ENCODE data around the gene SLC38A11. TPM values are rescaled to one million over a fixed set of nuclear protein-coding genes. Genes with fewer than 3 reads are reported as not detected.

Gene SLC38A11
- total and polyA plus RNA-seq, 4 donors = 2.2 to 28.9 (median 3.6) TPM

DNA sequence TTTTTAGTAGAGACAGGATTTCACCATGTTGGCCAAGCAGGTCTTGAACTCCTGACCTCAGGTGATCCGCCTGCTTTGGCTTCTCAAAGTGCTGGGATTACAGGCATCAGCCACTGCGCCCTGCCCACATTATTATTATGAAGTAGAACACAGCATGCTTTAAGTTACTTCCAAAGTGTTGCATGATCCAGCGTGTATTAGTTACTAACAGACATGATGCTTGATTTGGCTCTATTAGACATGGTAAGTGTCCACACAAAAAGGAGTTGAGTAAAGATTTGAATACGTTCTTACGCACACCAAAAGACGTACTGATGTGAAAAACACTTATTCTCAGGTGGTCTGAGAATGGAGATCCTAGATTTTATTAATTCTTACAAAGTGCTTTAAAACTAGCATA is 50.0 kb downstream of the SLC38A11 start:
- no peaks in the 10 kb centered on the region for H3K4me1 ChIP-seq (ENCODE audit: control insufficient read depth, insufficient read depth, low read length)
- no CpG with 5 or more reads among the region's 6 CpGs for WGBS (ENCODE audit: insufficient coverage)

DNA sequence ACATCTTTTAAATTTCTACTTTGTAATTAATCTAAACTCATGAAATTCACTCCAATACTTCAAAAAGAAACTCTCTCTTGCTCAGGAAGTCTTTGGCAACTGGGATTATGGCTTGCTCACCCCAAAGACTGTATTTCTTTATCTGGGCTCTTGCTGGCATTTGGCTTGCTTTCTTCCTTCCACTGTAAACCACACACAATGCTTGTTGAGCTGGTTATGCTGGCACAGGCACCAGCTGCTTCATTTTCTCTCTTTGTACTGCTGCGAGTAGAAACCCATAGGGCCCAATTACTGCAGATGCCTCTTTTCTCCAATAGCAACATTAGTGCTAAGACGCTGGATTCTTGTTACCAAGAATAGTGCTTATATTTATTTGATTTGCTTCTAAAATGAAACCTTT is 51.4 kb downstream of the SLC38A11 start:
- DNase-seq (ENCODE audit: low read depth in 4 of 6, low spot score in 6 of 6) = peak in 4 of 6 donors; percentile 48 to 94 (median 74)
- no peak overlapping the region for H3K4me3 ChIP-seq (ENCODE audit: low read depth, low read length)

More for the DNA sequence above, 50.0 kb downstream of the SLC38A11 start:
- Histone ChIP-seq H3K4me3 (ENCODE audit: low read depth, low read length) (no peak overlapping the region), H3K27me3 (ENCODE audit: control insufficient read depth, insufficient read depth, low read length) (no peaks in the 10 kb centered on the region), H3K36me3 (ENCODE audit: control insufficient read depth, insufficient read depth, low read length) (no peaks in the 10 kb centered on the region), H3K27ac (ENCODE audit: low read depth, low read length) (no peak overlapping the region), H3K9me3 (ENCODE audit: control insufficient read depth, insufficient read depth, low read length) (no peaks in the 10 kb centered on the region)
- no peak for DNase-seq (ENCODE audit: low read depth in 4 of 6, low spot score in 6 of 6)

DNA sequence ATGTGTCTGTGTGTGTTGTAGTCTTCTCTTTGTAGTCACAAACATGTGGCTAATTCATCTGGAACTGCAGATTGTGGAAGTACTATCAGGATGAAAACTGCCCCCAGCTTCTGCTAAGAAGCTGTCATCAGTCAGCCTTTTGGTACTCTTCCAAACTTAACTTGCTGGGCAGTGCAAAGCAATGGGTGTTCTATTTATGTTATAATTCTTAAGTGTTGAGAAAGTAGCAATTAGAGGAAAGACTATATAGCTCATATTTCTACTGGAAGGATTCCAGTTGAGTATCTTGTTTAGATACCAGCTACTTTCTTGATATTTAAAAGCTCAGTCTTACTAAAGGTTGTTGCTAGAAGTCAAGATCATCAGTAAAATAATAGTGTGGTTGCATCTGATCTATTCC is 52.1 kb downstream of the SLC38A11 start:
- H3K36me3 ChIP-seq (ENCODE audit: control insufficient read depth, insufficient read depth, low read length) = no peaks in the 10 kb centered on the region
- peak in 2 of 6 donors; percentile 53 to 59 for DNase-seq (ENCODE audit: low read depth in 4 of 6, low spot score in 6 of 6)
- no peaks in the 10 kb centered on the region for H3K9me3 ChIP-seq (ENCODE audit: control insufficient read depth, insufficient read depth, low read length)
- no peaks in the 10 kb centered on the region for H3K4me1 ChIP-seq (ENCODE audit: control insufficient read depth, insufficient read depth, low read length)
- no peaks in the 10 kb centered on the region for H3K27me3 ChIP-seq (ENCODE audit: control insufficient read depth, insufficient read depth, low read length)
- no peak overlapping the region for H3K27ac ChIP-seq (ENCODE audit: low read depth, low read length)
- no peak overlapping the region for H3K4me3 ChIP-seq (ENCODE audit: low read depth, low read length)

More for the DNA sequence above, 51.4 kb downstream of the SLC38A11 start:
- Histone ChIP-seq H3K9me3 (ENCODE audit: control insufficient read depth, insufficient read depth, low read length) (no peaks in the 10 kb centered on the region), H3K27me3 (ENCODE audit: control insufficient read depth, insufficient read depth, low read length) (no peaks in the 10 kb centered on the region), H3K27ac (ENCODE audit: low read depth, low read length) (peak overlapping the region; percentile 37), H3K36me3 (ENCODE audit: control insufficient read depth, insufficient read depth, low read length) (no peaks in the 10 kb centered on the region), H3K4me1 (ENCODE audit: control insufficient read depth, insufficient read depth, low read length) (no peaks in the 10 kb centered on the region)
- WGBS (ENCODE audit: insufficient coverage) = no CpG with 5 or more reads among the region's 2 CpGs

DNA sequence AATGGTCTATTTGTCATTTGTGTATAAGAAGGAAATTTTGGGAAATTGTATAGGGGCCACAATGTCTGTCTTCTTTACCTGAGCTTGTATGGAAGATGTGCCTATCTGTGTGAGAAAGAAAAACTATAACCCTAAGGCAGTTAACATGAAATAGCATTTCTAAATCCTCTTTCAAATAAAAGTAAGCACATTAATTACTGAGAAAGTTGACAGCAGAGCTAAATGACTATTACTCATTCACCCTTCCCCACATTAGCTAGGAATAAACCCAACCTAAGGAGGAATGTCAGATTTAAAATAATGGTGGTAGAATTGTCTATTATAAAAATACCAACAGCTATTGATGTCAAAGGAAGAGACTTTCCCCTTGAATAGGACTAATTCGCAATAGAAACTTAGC is 56.2 kb downstream of the SLC38A11 start:
- no peaks in the 10 kb centered on the region for H3K27me3 ChIP-seq (ENCODE audit: control insufficient read depth, insufficient read depth, low read length)
- H3K36me3 ChIP-seq (ENCODE audit: control insufficient read depth, insufficient read depth, low read length) = no peaks in the 10 kb centered on the region
- H3K27ac ChIP-seq (ENCODE audit: low read depth, low read length) = no peak overlapping the region
- no CpG with 5 or more reads among the region's 1 CpG for WGBS (ENCODE audit: insufficient coverage)
- H3K9me3 ChIP-seq (ENCODE audit: control insufficient read depth, insufficient read depth, low read length) = no peaks in the 10 kb centered on the region
- DNase-seq (ENCODE audit: low read depth in 4 of 6, low spot score in 6 of 6) = no peak
- H3K4me1 ChIP-seq (ENCODE audit: control insufficient read depth, insufficient read depth, low read length) = no peaks in the 10 kb centered on the region
- H3K4me3 ChIP-seq (ENCODE audit: low read depth, low read length) = no peak overlapping the region

DNA sequence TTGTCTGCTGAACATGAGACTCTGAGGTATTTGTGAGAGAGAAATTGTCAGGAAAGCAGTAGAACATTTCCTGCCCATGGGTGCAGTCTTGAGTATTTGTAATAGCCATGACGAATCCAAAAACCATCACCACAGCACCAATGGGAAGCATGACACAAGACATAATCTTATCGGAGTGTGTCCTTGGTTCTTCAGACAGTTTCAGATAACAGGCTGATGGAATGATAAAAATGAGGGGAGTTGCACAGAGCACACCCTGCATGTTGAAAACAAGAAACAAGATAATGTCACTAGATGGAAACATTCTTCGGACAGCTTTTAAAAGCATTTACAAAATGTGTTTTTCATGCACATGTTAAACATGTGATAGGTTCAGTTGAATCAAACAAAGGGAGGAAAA is 56.9 kb downstream of the SLC38A11 start:
- Histone ChIP-seq H3K27me3 (ENCODE audit: control insufficient read depth, insufficient read depth, low read length) (no peaks in the 10 kb centered on the region), H3K4me1 (ENCODE audit: control insufficient read depth, insufficient read depth, low read length) (no peaks in the 10 kb centered on the region), H3K27ac (ENCODE audit: low read depth, low read length) (no peak overlapping the region), H3K4me3 (ENCODE audit: low read depth, low read length) (no peak overlapping the region), H3K36me3 (ENCODE audit: control insufficient read depth, insufficient read depth, low read length) (no peaks in the 10 kb centered on the region), H3K9me3 (ENCODE audit: control insufficient read depth, insufficient read depth, low read length) (no peaks in the 10 kb centered on the region)
- no CpG with 5 or more reads among the region's 3 CpGs for WGBS (ENCODE audit: insufficient coverage)
- DNase-seq (ENCODE audit: low read depth in 4 of 6, low spot score in 6 of 6) = peak in 1 of 6 donors; percentile 10

DNA sequence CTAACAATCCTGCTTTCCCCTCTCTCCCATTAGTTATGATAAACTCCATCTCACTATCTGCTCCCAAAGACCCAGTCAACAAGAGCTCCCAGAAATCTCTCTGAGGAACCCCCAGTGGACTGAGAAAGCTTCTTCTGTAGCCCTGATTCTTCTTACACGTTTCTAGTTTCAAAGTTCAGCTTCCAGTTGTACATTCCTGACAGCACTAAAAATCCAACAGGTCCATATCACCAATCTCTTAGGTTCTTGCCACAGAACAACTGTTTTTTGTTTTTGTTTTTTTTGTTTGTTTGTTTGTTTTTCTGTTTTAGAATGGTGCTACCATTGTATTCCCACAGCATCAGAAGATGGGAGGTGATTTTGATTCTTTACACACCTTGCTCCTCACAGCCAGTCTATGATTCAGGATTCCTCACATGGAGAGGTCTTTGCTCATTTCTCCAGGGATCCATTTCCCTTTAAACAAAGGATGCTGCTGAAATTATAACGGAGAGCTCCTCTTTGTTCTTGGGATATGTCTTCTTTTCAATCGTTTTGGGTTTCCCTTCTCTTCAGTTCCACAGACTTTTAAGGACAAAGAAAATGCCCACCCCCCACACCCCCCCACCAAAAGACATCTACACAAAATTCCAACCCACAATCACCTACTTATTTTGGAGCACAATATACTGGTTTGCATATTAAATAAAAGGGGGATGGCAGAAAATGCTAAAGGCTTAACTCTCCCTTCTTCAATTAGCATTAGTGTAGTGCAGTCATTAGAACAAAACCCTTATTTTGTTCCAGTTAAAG is 57.7 kb downstream of the SLC38A11 start:
- Histone ChIP-seq H3K9me3 (ENCODE audit: control insufficient read depth, insufficient read depth, low read length) (no peaks in the 10 kb centered on the region), H3K4me1 (ENCODE audit: control insufficient read depth, insufficient read depth, low read length) (no peaks in the 10 kb centered on the region), H3K36me3 (ENCODE audit: control insufficient read depth, insufficient read depth, low read length) (no peaks in the 10 kb centered on the region), H3K27ac (ENCODE audit: low read depth, low read length) (no peak overlapping the region), H3K27me3 (ENCODE audit: control insufficient read depth, insufficient read depth, low read length) (no peaks in the 10 kb centered on the region), H3K4me3 (ENCODE audit: low read depth, low read length) (no peak overlapping the region)
- no peak for DNase-seq (ENCODE audit: low read depth in 4 of 6, low spot score in 6 of 6)
- WGBS (ENCODE audit: insufficient coverage) = 60% methylated on average over 1 of the region's 3 CpGs

DNA sequence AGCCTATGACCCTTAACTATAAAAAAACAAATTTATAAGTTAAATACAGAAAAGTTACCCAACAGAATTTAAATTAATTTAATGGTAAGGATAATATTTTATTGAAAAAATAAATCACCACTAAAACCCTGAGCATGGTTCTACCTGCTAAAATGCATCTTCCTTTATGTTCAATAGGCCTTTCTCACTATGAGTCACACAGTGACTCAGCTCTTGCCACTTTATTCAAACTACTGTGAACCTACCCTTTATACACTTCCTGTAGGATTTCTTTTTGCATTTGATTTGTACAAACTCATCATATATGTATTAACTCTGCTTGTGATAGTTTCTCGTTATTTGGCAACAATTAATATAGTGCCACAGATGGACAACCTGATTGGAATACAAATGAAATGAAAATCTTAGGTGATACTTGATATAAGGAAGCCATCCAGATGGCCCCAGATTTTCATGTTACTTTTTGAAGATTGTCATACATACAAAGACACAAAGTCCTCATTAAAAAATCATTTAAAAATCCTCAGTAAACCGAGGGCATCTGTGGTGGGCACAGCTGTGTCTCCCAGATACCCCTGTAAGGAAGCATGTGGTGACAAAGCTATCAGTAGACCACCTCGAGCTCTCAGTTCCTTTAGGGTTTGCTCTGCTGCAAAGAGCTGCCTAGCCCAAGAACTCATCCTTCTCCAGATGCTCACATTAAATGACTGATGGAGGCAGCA is 58.5 kb downstream of the SLC38A11 start:
- H3K27me3 ChIP-seq (ENCODE audit: control insufficient read depth, insufficient read depth, low read length) = no peaks in the 10 kb centered on the region
- no peak overlapping the region for H3K27ac ChIP-seq (ENCODE audit: low read depth, low read length)
- H3K4me3 ChIP-seq (ENCODE audit: low read depth, low read length) = no peak overlapping the region
- no peaks in the 10 kb centered on the region for H3K9me3 ChIP-seq (ENCODE audit: control insufficient read depth, insufficient read depth, low read length)
- 87% methylated on average over 2 of the region's 3 CpGs for WGBS (ENCODE audit: insufficient coverage)
- no peaks in the 10 kb centered on the region for H3K4me1 ChIP-seq (ENCODE audit: control insufficient read depth, insufficient read depth, low read length)
- H3K36me3 ChIP-seq (ENCODE audit: control insufficient read depth, insufficient read depth, low read length) = no peaks in the 10 kb centered on the region
- DNase-seq (ENCODE audit: low read depth in 4 of 6, low spot score in 6 of 6) = no peak

DNA sequence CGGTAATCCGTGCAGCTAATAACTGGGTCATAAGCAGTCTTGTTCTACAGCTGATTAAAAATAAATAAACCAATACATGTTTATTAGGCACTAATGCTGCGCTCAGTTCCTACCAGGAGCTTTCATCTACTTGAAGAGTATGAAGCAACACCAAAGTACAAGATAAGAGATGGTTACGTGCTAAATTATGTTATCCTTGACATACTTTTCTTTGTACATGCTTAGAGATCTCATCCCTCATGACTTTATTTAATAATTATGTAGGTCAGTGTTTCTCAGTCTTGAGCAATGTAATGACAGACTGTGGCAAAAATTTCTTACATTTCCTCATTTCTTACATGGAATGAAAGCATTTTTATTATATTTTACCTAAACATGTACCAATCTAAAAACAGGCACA is 59.1 kb downstream of the SLC38A11 start:
- H3K4me3 ChIP-seq (ENCODE audit: low read depth, low read length) = no peak overlapping the region
- H3K9me3 ChIP-seq (ENCODE audit: control insufficient read depth, insufficient read depth, low read length) = no peaks in the 10 kb centered on the region
- no peak for DNase-seq (ENCODE audit: low read depth in 4 of 6, low spot score in 6 of 6)

DNA sequence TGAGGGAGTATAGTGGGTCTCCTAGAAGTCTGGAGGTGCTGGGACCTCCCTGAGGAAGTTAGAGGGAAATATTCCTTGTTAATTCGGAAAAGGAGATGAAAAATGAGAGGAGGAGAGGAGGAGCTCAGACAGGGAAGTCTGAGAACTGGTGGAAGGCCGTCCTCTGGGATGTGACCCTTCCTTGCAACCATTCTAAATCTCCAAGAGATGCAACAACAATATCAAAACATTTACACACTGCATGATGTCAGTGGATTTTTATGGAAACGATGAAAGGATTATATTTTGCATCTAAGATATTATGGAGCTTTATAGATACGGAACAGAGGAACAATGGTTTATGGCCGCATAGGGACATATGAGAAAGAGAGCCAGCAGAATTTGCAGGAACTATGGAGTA is 63.9 kb downstream of the SLC38A11 start:
- H3K36me3 ChIP-seq (ENCODE audit: control insufficient read depth, insufficient read depth, low read length) = no peaks in the 10 kb centered on the region
- no peaks in the 10 kb centered on the region for H3K27me3 ChIP-seq (ENCODE audit: control insufficient read depth, insufficient read depth, low read length)
- no peak for DNase-seq (ENCODE audit: low read depth in 4 of 6, low spot score in 6 of 6)
- 90% methylated on average over 2 of the region's 5 CpGs for WGBS (ENCODE audit: insufficient coverage)
- H3K4me3 ChIP-seq (ENCODE audit: low read depth, low read length) = no peak overlapping the region
- no peaks in the 10 kb centered on the region for H3K4me1 ChIP-seq (ENCODE audit: control insufficient read depth, insufficient read depth, low read length)
- H3K9me3 ChIP-seq (ENCODE audit: control insufficient read depth, insufficient read depth, low read length) = no peaks in the 10 kb centered on the region
- no peak overlapping the region for H3K27ac ChIP-seq (ENCODE audit: low read depth, low read length)

More for the DNA sequence above, 59.1 kb downstream of the SLC38A11 start:
- Histone ChIP-seq H3K36me3 (ENCODE audit: control insufficient read depth, insufficient read depth, low read length) (no peaks in the 10 kb centered on the region), H3K27me3 (ENCODE audit: control insufficient read depth, insufficient read depth, low read length) (no peaks in the 10 kb centered on the region), H3K27ac (ENCODE audit: low read depth, low read length) (no peak overlapping the region), H3K4me1 (ENCODE audit: control insufficient read depth, insufficient read depth, low read length) (no peaks in the 10 kb centered on the region)
- no CpG with 5 or more reads among the region's 4 CpGs for whole genome bisulfite sequencing (ENCODE audit: insufficient coverage)

DNA sequence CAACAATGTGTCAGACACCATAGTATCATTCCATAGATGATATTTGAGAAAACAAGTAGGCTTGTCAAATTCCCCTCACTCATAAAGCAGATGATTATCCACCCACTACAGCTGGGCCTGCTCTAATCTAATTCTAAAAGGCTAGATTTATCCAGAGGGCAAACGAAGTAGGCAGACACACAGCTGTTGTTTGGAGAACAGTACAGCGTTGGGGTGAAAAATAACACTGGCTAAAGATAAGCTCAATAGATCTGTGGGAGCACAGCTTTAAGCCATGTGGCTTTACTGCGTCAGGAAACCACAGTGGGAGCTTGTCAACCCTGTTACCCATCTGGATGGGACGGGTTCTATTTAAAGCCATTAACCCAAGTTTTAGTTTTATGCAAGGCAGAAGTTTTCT is 64.8 kb downstream of the SLC38A11 start:
- H3K36me3 ChIP-seq (ENCODE audit: control insufficient read depth, insufficient read depth, low read length) = no peaks in the 10 kb centered on the region
- no peak overlapping the region for H3K27ac ChIP-seq (ENCODE audit: low read depth, low read length)
- DNase-seq (ENCODE audit: low read depth in 4 of 6, low spot score in 6 of 6) = peak in 2 of 6 donors; percentile 47 to 50
- no peaks in the 10 kb centered on the region for H3K27me3 ChIP-seq (ENCODE audit: control insufficient read depth, insufficient read depth, low read length)
- WGBS (ENCODE audit: insufficient coverage) = 43% methylated on average over 2 of the region's 4 CpGs
- H3K9me3 ChIP-seq (ENCODE audit: control insufficient read depth, insufficient read depth, low read length) = no peaks in the 10 kb centered on the region
- no peak overlapping the region for H3K4me3 ChIP-seq (ENCODE audit: low read depth, low read length)
- H3K4me1 ChIP-seq (ENCODE audit: control insufficient read depth, insufficient read depth, low read length) = no peaks in the 10 kb centered on the region
